AG04449 (cell line): ENCODE data around the gene CAPZA1.

ENCODE experiments used
- CTCF ChIA-PET: fragments of 350-600 bp; formaldehyde crosslinking; extraction: SDS; loops from one replicate; lab custom pipeline; 2021; ENCODE audit warnings: antibody characterized with exemption; lab: Yijun Ruan, JAX
- POLR2A ChIA-PET: fragments of 400-600, 350-600 bp; formaldehyde crosslinking; extraction: SDS; loops from one replicate; lab custom pipeline; 2020; ENCODE audit warnings: antibody characterized with exemption, inconsistent platforms; lab: Yijun Ruan, JAX
- DNase-seq: peaks from one replicate; pipeline ENCODE4 v3.0.0-alpha.2; 2010; ENCODE audit warnings: low read depth, low spot score
- H3K4me3 ChIP-seq: 2 replicates; pipeline ENCODE4 v1.5.1; 2011; ENCODE audit warnings: low read depth, mild to moderate bottlenecking, control low read depth, low read length
- TF ChIP-seq, protein P1 (sequence below): IDR thresholded peaks from one replicate; pipeline ENCODE4 v1.5.1; 2011; ENCODE audit warnings: mild to moderate bottlenecking, moderate library complexity, low read length, control low read depth, inconsistent platforms; ENCODE audit not compliant: insufficient read depth; ENCODE audit errors: missing control alignments

The CAPZA1 gene

DNA sequence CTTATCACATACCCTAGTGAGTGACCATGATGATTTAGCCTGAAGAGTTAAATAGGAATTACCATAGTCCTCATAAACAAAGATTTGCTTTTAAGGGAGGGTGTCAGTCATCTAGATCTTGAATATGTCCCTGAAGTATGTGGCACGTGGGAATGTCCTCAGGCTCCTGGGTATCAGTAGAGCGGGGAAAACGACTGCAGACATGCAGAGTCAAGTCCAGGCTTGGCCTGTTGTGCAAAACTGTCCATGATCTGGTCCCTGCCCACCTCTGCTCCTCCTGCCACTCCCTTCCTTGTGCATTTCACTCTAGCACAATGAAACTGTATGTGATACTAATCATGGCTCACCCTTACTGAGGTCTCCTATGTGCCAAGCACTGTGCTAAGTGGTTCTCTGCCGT lies 67.7 kb downstream of the CAPZA1 start:
- DNase-seq: no peak
- CTCF ChIA-PET: interaction anchor here (1.5 kb wide), 1 partner anchor 11 kb away, joined by 3 read pairs; no protein-coding TSS in a partner anchor
- TF ChIP-seq, protein P1, sequence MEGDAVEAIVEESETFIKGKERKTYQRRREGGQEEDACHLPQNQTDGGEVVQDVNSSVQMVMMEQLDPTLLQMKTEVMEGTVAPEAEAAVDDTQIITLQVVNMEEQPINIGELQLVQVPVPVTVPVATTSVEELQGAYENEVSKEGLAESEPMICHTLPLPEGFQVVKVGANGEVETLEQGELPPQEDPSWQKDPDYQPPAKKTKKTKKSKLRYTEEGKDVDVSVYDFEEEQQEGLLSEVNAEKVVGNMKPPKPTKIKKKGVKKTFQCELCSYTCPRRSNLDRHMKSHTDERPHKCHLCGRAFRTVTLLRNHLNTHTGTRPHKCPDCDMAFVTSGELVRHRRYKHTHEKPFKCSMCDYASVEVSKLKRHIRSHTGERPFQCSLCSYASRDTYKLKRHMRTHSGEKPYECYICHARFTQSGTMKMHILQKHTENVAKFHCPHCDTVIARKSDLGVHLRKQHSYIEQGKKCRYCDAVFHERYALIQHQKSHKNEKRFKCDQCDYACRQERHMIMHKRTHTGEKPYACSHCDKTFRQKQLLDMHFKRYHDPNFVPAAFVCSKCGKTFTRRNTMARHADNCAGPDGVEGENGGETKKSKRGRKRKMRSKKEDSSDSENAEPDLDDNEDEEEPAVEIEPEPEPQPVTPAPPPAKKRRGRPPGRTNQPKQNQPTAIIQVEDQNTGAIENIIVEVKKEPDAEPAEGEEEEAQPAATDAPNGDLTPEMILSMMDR: no peak
- POLR2A ChIA-PET: no interaction called here
- H3K4me3 ChIP-seq: no peak overlapping the region

DNA sequence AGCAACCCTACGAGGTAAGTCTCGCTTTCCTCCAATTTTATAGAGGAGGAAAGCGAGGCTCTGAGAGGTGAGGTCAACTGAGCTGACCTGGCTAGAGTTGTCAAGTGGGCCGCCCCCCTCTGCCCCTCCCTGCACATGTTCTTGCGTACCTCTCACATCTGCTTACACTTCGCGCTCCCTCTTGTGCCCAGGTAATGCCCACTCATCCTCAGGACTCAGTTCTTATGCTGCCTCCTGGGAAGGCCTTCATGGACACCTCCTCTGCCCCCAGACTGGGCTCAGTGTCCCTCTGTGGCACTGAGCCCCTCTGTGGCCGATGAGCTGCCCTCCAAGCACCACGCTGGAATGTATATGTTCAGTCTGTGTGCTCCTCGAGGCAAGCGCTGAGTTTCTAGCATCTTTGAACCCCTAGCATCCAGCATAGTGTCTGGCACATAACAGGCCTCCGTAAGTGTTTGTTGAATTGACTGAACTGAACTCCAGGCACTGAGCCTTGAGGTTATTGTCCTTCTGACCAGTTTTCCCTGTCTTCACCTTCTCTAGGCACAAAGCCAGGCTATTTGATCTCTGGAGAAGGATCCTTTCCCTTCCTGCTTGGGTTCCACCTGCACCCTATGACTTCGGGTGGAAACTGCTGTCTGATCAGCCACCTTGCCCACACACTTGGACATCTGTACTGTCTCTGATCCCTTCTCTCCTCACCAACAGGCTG lies 68.3 kb downstream of the CAPZA1 start:
- H3K4me3 ChIP-seq: no peak overlapping the region
- DNase-seq: no peak
- TF ChIP-seq, protein P1: no peak
- ChIA-PET POLR2A (no interaction called here), CTCF (interaction anchor here (1.5 kb wide), 1 partner anchor 12 kb away, joined by 3 read pairs; no protein-coding TSS in a partner anchor)

DNA sequence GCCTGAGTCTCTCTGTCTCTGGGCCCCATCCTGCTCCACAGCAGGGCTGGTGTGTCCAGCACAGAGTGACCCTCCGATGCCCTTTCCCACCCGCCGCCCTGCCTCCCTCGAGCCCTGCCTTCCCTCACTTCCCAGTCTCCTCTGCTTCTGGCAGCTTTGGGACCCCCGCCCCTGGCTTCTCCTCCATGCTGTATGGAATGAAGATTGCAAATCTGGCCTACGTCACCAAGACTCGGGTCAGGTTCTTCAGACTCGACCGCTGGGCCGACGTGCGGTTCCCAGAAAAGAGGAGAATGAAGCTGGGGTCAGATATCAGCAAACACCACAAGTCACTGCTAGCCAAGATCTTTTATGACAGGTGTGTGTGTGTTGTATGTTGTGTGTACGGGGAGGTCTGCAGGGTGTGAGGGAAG lies 69.2 kb downstream of the CAPZA1 start:
- ChIA-PET CTCF (interaction anchor here (1.0 to 1.8 kb wide), 3 partner anchors 13 to 17 kb away, joined by 3 to 4 read pairs (median 3); partner anchors contain the start of gene MOV10), POLR2A (interaction anchor here (2.1 kb wide), 1 partner anchor 11 kb away, joined by 9 read pairs; no protein-coding TSS in a partner anchor)
- no peak overlapping the region for H3K4me3 ChIP-seq
- TF ChIP-seq, protein P1: no peak
- no peak for DNase-seq

DNA sequence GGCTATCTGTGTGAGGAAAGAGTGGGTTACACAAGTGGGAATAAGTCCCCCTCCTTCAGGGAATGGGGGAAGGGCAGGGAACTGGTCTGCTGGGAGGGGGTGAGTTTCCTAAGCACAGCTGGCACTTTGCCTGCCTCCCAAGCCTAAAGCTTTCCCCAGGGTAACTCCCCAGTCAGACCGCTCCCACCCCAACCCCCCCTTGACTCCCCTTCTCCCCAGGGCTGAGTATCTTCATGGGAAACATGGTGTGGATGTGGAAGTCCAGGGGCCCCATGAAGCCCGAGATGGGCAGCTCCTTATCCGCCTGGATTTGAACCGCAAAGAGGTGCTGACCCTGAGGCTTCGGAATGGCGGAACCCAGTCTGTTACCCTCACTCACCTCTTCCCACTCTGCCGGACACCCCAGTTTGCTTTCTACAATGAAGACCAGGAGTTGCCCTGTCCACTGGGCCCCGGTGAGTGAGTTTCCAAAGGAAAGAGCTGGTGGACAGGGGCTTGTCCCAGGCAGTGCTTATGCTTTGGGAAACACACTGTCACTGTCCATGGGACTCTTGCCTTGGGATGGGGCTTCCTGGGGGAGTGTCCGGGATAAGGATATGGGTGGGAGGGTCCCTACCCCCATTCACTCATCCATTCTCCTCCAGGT lies 69.7 kb downstream of the CAPZA1 start:
- POLR2A ChIA-PET: interaction anchor here (2.1 kb wide), 1 partner anchor 10 kb away, joined by 9 read pairs; no protein-coding TSS in a partner anchor

DNA sequence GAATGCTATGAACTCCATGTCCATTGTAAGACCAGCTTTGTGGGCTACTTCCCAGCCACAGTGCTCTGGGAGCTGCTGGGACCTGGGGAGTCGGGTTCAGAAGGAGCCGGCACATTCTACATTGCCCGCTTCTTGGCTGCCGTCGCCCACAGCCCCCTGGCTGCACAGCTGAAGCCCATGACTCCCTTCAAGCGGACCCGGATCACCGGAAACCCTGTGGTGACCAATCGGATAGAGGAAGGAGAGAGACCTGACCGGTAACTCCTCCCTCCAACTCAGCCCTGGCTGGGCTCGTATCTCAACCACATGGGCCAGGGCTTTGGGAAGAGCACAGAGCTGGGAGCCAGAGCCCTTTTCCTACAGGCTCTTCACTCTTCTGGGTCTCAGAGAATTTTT lies 70.2 kb downstream of the CAPZA1 start:
- POLR2A ChIA-PET: interaction anchor here (0.5 to 2.1 kb wide), 2 partner anchors 10 to 70 kb away, joined by 4 to 9 read pairs; partner anchors contain the start of gene CAPZA1
- no peak overlapping the region for H3K4me3 ChIP-seq
- no peak for DNase-seq
- TF ChIP-seq, protein P1: no peak
- CTCF ChIA-PET: interaction anchor here (1.0 to 1.8 kb wide), 4 partner anchors 15 to 188 kb away, joined by 3 to 4 read pairs (median 4); partner anchors contain the start of gene MOV10

More for the DNA sequence above, 69.7 kb downstream of the CAPZA1 start:
- CTCF ChIA-PET: interaction anchor here (1.0 to 1.8 kb wide), 3 partner anchors 15 to 188 kb away, joined by 3 to 4 read pairs (median 4); partner anchors contain the start of gene MOV10
- no peak for DNase-seq
- no peak overlapping the region for H3K4me3 ChIP-seq
- TF ChIP-seq, protein P1: no peak
